Measurements from ENCODE around the gene FAM83G.
A peak's percentile ranks its signal among the peaks of the same experiment; 100 is the strongest.
"Not testable (repeated sequence)": the region's sequence is repeated elsewhere in the genome, so short reads cannot be mapped to it uniquely, and the experiment has no call there.

FAM83G gene

DNA sequence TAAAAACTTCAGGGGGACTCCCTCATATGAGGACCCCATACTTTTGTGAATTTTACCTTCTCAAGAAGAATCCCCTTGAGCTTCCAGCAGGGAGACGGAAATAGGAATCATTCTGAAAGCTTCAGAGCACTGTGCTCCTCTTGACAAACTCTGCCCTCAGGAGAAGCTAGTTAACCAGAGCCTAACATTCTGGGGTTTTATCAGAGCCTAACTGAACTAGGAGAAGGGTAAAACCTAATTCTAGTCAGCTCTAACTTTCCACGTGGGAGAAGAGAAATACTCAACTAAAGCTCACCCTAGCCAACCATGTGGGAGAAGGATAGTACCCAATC lies 65.9 kb downstream of the FAM83G start:
- no peak for DNase-seq (ENCODE audit: low spot score)
- Mint-ChIP-seq H3K36me3 (ENCODE audit: low read depth) (no peaks in the 10 kb centered on the region), H3K27ac (no peak overlapping the region)

GRCh38 chr17:18937981-18938691 lies 66.4 kb downstream of the FAM83G start:
- peaks cover 8% of the 10 kb centered on the region for H3K4me1 Mint-ChIP-seq (ENCODE audit: low read depth)
- no peak for DNase-seq (ENCODE audit: low spot score)
- H3K36me3 Mint-ChIP-seq (ENCODE audit: low read depth): peaks cover under 1% of the 10 kb centered on the region
- peaks cover 15% of the 10 kb centered on the region for H3K27me3 Mint-ChIP-seq (ENCODE audit: low read depth)
- H3K4me3 Mint-ChIP-seq: no peak overlapping the region
- H3K27ac Mint-ChIP-seq: no peak overlapping the region
- H3K9me3 Mint-ChIP-seq: no peaks in the 10 kb centered on the region

More for the DNA sequence above, 65.9 kb downstream of the FAM83G start:
- Mint-ChIP-seq H3K4me1 (ENCODE audit: low read depth) (peaks cover 3% of the 10 kb centered on the region), H3K9me3 (no peaks in the 10 kb centered on the region), H3K4me3 (no peak overlapping the region), H3K27me3 (ENCODE audit: low read depth) (peaks cover 16% of the 10 kb centered on the region)

- Mint-ChIP-seq H3K27ac (peak overlapping the region; percentile 65), H3K27me3 (ENCODE audit: low read depth) (peaks cover 3% of the 10 kb centered on the region), H3K36me3 (ENCODE audit: low read depth) (peaks cover 30% of the 10 kb centered on the region), H3K4me1 (ENCODE audit: low read depth) (peaks cover 16% of the 10 kb centered on the region), H3K9me3 (no peaks in the 10 kb centered on the region), H3K4me3 (no peak overlapping the region)
- no peak for DNase-seq (ENCODE audit: low spot score)
These were observed 71.2 kb downstream of the FAM83G start for GRCh38 chr17:18933102-18934058.

DNA sequence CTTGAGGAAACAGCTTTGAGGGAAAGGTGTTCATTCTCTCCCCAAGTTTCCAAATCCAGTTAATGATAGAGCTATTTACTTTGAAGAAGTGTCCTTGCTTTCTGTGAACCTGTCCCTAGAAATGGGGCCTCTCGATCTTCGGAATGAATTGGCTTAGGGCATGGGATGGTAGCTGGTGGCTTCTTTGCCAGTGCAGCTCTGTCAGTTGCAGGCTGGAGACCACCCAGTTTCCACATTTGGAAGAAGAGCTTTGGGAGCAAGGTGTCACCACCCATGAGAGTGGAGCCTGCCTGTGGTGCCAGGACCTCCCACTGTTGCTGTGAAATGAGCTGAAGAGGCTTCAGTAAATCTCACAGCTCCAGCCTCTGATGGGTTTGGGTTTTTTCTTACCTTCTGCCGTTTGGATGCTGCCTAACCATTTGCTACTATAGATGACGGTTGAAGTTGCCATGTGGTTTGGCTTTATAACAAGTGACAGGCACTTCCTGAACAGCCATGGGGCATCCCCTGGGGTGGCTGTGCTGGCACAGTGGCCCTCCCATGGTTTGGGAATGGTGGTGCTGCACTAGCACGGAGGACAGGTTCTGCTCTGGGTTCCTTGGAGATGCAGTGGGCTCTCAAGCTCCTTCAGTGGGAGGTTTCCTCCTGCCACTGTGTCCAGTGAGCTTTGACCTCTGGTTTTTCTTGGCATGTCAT lies 72.1 kb downstream of the FAM83G start:
- no peak overlapping the region for H3K4me3 Mint-ChIP-seq
- H3K36me3 Mint-ChIP-seq (ENCODE audit: low read depth): peaks cover 34% of the 10 kb centered on the region
- peak overlapping the region; percentile 65 for H3K27ac Mint-ChIP-seq
- H3K27me3 Mint-ChIP-seq (ENCODE audit: low read depth): peaks cover 3% of the 10 kb centered on the region
- no peak for DNase-seq (ENCODE audit: low spot score)
- H3K9me3 Mint-ChIP-seq: no peaks in the 10 kb centered on the region
- peaks cover 16% of the 10 kb centered on the region for H3K4me1 Mint-ChIP-seq (ENCODE audit: low read depth)

- peaks cover 49% of the 10 kb centered on the region for H3K36me3 Mint-ChIP-seq (ENCODE audit: low read depth)
- peaks cover 27% of the 10 kb centered on the region for H3K4me1 Mint-ChIP-seq (ENCODE audit: low read depth)
- H3K27me3 Mint-ChIP-seq (ENCODE audit: low read depth): no peaks in the 10 kb centered on the region
- H3K4me3 Mint-ChIP-seq: no peak overlapping the region
- H3K9me3 Mint-ChIP-seq: no peaks in the 10 kb centered on the region
- peak overlapping the region; percentile 67 for H3K27ac Mint-ChIP-seq
- no peak for DNase-seq (ENCODE audit: low spot score)
These were observed 75.9 kb downstream of the FAM83G start for GRCh38 chr17:18928628-18929125.

DNA sequence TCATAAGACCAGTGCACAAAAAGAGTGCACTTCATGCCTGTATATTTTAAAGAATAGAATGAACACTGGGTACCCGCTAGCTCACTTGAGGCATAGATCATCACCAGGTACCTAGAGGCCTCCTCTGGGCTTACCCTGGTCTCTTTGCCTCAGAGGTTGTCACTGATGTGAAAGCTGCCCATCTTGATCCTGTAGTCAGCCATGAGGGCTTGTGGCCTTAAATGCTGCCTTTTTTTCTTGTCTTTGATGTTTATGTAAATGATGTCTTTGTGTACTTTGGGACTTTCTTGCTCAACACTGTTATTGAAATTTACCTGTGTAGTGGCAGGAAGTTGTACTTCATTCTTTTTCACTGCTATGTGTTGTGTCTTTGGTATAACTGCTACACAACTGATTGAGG lies 79.4 kb downstream of the FAM83G start:
- Mint-ChIP-seq H3K27ac (peak overlapping the region; percentile 60), H3K4me1 (ENCODE audit: low read depth) (peaks cover 32% of the 10 kb centered on the region), H3K4me3 (no peak overlapping the region), H3K9me3 (no peaks in the 10 kb centered on the region), H3K36me3 (ENCODE audit: low read depth) (peaks cover 42% of the 10 kb centered on the region), H3K27me3 (ENCODE audit: low read depth) (no peaks in the 10 kb centered on the region)
- no peak for DNase-seq (ENCODE audit: low spot score)

DNA sequence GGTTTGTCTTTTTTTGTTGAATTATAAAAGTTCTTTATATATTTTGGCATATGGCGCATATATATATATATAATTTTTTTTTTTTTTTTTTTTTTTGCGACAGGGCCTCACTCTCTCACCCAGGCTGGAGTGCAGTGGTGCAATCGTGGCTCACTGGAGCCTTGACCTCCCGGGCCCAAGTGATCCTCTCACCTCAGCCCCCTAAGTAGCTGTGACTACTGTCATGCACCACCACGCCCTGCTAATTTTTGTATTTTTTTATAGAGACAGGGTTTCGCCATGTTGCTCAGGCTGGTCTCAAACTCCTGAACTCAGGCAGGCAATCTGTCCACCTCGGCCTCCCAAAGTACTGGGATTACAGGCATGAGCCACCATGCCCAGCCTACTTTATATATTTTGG lies 82.0 kb downstream of the FAM83G start:
- H3K9me3 Mint-ChIP-seq; H3K27me3 Mint-ChIP-seq (ENCODE audit: low read depth); DNase-seq (ENCODE audit: low spot score): not testable (repeated sequence)
- Mint-ChIP-seq H3K4me1 (ENCODE audit: low read depth) (peaks cover 47% of the 10 kb centered on the region), H3K4me3 (peak overlapping the region; percentile 67), H3K36me3 (ENCODE audit: low read depth) (peaks cover 36% of the 10 kb centered on the region), H3K27ac (peak overlapping the region; percentile 81)

GRCh38 chr17:18921912-18922451 lies 82.6 kb downstream of the FAM83G start:
- Mint-ChIP-seq H3K27me3 (ENCODE audit: low read depth) (no peaks in the 10 kb centered on the region), H3K27ac (peak overlapping the region; percentile 81), H3K4me3 (peak overlapping the region; percentile 67), H3K9me3 (no peaks in the 10 kb centered on the region), H3K36me3 (ENCODE audit: low read depth) (peaks cover 35% of the 10 kb centered on the region), H3K4me1 (ENCODE audit: low read depth) (peaks cover 48% of the 10 kb centered on the region)
- DNase-seq (ENCODE audit: low spot score): peak; percentile 48

DNA sequence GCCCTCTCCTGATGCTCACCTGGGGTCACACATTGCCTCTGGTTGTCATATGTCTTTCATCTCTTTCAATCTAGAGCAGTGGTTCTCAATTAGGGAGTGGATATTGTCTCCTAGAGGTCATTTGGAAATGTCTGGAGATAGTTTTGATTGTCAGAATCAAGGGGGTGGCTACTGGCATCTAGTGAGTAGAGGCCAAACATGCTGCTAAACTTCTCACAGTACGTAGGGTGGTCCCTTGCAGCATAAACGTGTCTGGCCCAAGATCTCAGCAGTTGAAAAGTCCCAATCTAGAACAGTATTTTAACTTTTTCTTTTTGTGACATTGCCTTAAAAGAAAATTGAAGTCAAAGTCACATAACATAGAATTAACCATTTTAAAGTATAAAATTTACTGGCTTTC lies 83.1 kb downstream of the FAM83G start:
- Mint-ChIP-seq H3K9me3 (no peaks in the 10 kb centered on the region), H3K4me3 (peak overlapping the region; percentile 67), H3K27ac (peak overlapping the region; percentile 81), H3K4me1 (ENCODE audit: low read depth) (peaks cover 50% of the 10 kb centered on the region), H3K36me3 (ENCODE audit: low read depth) (peaks cover 36% of the 10 kb centered on the region), H3K27me3 (ENCODE audit: low read depth) (no peaks in the 10 kb centered on the region)
- DNase-seq (ENCODE audit: low spot score): no peak

GRCh38 chr17:18920911-18921441 lies 83.6 kb downstream of the FAM83G start:
- Mint-ChIP-seq H3K27ac (peak overlapping the region; percentile 81), H3K4me3 (peak overlapping the region; percentile 67), H3K4me1 (ENCODE audit: low read depth) (peaks cover 48% of the 10 kb centered on the region), H3K27me3 (ENCODE audit: low read depth) (no peaks in the 10 kb centered on the region), H3K9me3 (no peaks in the 10 kb centered on the region), H3K36me3 (ENCODE audit: low read depth) (peaks cover 39% of the 10 kb centered on the region)
- no peak for DNase-seq (ENCODE audit: low spot score)

- peaks cover 43% of the 10 kb centered on the region for H3K36me3 Mint-ChIP-seq (ENCODE audit: low read depth)
- H3K4me3 Mint-ChIP-seq: peak overlapping the region; percentile 7
- no peaks in the 10 kb centered on the region for H3K27me3 Mint-ChIP-seq (ENCODE audit: low read depth)
- H3K9me3 Mint-ChIP-seq: no peaks in the 10 kb centered on the region
- DNase-seq (ENCODE audit: low spot score): no peak
- peaks cover 42% of the 10 kb centered on the region for H3K4me1 Mint-ChIP-seq (ENCODE audit: low read depth)
- peak overlapping the region; percentile 72 for H3K27ac Mint-ChIP-seq
These were observed 84.6 kb downstream of the FAM83G start for GRCh38 chr17:18919963-18920362.

All from T-helper 2 cell treated with Interferon-gamma antibody and Interleukin-4, amounts not matched to agents 5 μg/mL and 100 μg/mL, for 36 hours (primary cell).